GM21786 (cell line): ENCODE data around the gene STK17B.
"Not testable (repeated sequence)": the region's sequence is repeated elsewhere in the genome, so short reads cannot be mapped to it uniquely, and the experiment has no call there.

Experiments
- ATAC-seq: cut with Tn5 transposase; IDR thresholded peaks from one replicate; pipeline ENCODE4 v1.9.1; 2021; ENCODE audit not compliant: unreplicated experiment

STK17B gene

DNA sequence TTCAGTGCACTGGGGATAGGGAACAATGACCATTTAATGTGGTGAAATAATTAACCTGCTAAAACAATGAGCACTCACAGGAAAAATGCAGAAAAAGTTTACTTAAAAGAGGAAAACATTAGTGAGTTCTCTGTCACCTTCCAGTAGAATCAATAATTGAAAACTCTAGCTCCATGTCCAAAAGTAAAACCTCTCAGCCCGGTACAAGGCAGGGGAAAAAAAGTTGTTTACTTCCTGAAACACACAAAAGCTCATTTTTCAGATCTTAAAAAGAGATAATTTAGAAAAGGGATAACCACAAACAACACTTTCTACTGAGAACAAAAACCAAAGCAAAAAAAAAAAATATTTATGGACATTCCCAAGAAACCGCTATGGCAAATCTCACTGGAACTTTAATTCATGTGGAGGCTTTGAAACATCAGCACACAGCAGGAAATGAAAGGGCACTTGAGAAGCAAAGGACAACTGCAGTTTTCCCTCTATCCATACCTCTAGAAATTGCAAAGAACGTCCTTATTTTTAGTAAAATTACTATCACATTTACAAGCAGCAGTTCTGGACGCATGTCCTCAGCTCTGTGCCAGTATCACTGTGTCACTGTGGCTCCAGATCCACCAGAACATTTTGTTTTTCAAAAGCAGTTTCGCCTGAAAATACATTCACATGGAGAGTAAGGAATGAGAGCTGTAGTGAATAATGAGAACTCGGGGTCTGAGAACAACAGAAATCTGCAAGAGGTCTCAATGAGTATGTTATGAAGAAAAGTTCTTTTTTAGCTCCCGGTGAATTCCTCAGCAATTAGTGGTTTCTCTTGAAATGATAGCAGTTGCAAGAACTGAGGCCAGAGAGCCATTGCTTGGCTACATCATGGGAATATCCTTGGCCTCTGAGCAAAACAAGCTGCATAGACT, 58.1 kb downstream of the STK17B start:
- no peak for ATAC-seq

DNA sequence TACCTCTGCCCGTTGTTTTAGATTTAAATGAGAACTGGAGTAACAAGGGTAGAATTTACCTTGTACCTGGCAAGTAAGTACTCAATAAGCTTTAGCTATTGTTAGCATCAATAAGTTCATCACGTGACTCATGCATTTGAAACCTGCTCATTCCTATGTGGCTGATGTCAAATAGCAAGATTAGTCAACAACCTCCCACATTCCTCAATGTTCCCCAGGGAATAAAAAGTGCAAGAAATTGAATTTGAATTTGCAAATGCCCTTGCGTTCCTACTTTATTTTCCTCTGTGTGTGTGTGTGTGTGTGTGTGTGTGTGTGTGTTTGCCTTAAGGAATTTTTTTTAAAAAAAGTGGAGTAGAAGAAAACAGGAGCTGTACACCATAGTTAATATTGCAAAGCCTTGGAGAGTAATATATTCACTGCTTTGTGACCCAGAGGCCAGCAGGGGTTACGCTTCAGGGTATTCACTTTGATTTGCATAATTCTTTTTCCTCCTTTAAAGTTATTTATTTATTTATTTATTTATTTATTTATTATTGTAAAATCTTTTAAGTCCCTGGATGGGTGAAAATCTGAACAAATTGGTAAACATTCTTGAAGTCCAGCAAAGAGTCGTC, 58.9 kb downstream of the STK17B start:
- ATAC-seq: no peak

DNA sequence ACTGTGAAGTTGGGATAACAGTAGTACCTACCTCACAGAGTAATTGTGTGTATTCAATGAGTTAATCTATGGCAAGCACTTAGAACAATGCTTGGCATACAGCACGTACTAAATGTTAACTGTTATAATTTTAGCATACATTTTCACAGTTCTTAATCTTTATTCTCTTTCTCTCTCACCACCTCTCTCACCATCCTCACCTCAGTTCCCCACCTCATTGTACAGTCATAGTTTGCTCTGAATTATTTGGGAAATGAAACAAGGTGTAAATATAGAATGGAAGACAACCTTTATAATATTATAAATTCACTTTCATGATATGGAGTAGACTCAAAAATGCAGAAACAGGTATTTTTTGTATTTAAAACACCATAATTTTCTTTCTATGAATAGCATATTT, 62.8 kb downstream of the STK17B start:
- ATAC-seq: no peak

DNA sequence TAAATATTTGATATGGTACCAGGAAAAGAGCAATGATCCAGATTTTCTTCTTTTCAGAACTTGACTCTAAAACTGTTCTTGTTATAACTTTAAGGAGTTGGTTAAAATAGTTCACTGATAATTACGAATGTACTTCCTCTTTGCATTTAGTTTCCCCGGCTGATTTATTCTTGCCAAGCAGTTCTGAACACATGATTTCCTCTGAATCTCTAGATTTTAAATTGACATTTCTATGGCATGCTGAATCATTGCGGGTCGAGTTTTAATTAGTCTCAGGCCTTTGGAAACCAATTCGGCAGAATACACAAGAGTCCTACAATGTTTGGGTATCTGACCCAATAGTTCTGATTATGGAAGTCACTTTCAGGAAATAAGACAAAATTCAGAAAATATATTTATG, 65.4 kb downstream of the STK17B start:
- no peak for ATAC-seq

DNA sequence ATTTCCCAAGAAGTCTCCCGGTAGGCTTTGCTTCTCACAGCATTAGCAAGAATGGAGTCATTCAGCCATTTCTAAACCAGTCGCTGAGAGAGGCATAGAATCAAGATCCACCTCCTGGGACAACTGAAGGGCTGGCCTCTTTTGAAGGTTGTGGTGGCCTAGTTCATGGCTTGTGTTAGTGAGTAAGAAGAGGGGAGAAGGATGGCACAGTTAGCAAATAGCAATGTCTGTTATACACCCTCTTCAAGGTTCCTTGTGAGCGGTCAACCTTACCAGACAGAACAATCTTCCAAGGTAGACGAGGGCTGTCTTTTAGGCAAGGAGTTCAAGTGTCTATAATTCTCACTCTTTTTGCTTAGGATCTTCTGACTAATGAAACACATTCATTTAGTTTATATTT, 67.3 kb downstream of the STK17B start:
- no peak for ATAC-seq

DNA sequence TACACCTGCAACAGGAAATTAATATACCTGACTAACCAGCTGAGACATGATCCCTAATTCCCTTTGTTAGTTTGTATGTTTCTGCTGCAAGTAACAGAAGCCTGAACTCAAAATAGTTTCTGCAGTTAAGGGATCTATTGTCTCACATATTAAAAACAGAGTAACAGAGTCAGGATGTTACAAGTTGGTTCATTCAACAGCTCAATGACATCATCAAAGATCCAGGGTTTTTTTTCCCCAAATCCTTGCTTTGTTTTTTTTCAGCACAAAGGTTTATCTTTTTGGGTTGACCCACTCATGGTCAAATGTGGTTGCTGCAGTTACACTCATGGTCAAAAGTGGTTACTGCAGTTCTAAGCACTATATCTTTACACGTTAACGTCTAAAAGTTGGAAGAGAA, 67.8 kb downstream of the STK17B start:
- ATAC-seq: no peak

DNA sequence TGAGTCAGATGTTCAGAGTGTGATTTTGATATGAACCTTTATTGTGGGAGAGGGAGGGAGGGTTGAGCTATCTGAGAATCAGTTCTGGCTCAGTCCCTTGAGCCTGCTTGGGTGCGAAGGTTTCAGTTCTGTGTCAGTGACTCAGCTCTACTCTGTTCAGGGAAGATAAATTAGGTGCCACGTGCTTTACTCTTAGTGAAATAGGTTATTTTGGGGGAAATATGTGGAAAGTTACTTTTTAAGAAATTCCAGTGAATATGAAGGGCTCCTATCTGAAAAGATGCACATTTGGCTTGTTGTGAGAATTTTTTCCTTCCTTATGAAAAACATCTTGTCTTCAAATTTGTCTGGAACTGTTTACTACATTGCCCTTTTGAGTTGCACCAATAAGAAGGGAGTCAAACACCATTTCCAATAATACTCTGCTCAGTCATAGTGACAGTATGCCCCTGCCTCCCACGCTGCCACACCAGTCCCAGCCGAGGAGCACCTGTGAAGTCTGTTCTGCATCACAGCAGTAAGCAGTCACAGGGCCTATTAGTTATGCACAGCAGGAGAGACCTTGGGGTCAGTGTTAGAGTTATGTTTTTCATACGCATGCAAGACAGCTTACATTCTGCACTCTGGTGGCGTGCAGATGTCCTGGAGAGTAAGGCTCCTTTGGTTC, 69.9 kb downstream of the STK17B start:
- peak; percentile 90 for ATAC-seq

DNA sequence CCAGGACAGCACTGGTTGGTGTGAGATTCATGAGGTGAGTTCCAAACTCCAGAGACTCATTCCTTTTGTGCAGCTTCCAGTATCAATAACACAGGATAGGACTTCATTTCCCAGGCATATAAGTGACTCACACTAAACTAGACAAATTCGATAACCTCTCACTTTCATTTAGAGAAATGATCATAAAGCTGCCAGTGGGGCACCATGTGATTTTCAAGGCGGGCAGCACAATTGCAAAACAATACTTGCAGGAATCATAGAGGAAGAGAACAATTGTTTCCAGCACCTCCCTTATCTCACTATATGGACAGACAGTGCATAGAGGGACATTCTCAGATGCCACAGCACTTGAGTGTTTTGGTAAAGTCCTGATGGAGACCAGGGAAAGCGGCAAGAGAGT, 71.5 kb downstream of the STK17B start:
- no peak for ATAC-seq

DNA sequence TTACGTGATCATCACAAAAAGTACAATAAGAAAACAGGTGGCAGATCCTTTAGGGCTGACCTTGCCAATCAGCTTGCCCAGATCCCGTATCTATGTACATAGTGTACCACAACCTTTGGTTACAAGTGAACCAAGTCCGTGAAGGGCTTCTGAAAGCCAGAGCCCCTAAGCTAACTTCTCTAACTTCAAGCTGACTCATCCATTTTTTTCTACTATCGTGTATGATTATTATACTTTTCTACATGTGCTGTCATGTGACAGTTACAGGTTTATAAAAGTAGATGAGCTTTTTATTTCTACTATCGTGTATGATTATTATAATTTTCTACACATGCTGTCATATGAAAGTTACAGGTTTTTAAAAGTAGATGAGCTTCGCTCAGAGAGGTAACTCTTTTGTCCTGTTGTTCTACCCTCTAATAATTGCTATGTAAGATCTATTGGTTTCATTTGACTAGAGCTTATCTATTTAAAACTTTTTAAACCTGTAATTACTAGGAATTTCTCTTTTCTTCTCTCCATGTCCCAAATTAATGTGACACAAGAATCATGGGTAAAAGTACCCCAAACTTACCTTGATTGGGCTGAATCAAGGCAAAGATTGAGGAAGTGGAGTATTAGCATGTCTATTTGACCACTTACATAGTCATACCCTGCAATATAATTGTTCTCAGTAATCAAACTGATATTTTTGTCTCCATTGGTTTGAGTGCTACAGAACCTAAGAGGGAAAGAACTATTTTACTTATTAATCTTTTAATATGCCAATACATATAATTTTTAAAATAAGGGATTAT, 73.3 kb downstream of the STK17B start:
- ATAC-seq: no peak

DNA sequence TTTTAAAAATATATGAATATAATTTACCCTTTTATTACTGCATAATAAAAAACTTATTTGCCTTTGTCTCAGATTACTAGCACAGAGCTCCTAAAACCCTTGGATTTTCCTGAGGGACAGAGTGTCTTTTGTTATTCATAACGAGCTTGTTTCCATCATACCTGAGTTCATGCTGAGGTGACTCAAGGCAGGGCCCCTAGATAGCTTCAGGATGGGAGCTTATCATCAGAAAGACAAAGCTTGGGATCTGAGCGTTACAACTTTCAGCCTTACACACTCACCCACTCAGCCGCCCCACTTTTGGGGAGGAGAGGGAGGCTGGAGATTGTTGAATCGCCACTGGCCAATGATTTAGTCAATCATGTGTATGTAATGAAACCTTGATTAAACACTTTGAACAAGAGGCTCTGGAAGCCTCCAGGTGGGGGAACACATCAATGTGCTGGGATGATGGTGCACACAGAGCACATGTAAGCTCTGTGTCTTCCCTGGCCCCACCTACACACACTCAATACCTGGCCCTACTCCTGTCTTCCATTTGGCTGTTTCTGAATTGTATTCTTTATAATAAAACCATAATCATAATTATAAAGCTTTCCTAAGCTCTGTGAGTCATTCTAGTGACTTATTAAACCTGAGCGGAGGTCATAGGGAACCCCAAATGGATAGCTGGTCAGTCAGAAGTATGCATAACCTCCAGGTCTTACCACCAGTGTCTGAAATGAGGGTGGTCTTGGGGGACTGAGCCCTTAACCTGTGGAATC, 74.2 kb downstream of the STK17B start:
- no peak for ATAC-seq

DNA sequence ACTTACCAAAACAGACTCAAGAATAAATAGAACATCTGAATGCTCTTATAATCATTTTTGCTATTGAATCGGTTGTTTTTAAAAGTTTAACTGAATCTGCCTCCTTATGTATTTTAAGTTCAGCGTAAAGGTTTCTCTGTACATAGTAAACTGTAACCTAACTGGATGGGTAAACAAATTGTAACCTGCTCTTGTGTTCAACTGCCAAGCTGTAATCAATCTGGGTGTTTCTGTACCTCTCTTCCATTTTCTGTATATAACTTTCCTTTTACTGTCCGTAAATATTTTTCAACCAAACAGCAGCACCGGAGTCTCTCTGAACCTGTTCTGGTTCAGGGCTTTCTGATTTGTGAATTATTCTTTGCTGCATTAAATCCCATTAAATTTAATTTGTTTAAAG, 75.1 kb downstream of the STK17B start:
- ATAC-seq: no peak

DNA sequence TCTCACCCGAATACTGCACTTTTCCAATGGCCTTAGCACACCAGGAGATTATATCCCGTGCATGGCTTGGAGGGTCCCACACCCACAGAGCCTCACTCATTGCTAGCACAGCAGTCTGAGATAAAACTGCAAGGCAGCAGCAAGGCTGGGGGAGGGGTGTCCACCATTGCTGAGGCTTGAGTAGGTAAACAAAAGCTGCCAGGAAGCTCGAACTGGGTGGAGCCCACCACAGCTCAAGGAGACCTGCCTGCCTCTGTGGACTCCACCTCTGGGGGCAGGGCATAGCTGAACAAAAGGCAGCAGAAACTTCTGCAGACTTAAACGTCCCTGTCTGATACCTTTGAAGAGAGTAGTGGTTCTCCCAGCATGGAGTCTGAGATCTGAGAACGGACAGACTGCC, 81.9 kb downstream of the STK17B start:
- ATAC-seq: not testable (repeated sequence)

DNA sequence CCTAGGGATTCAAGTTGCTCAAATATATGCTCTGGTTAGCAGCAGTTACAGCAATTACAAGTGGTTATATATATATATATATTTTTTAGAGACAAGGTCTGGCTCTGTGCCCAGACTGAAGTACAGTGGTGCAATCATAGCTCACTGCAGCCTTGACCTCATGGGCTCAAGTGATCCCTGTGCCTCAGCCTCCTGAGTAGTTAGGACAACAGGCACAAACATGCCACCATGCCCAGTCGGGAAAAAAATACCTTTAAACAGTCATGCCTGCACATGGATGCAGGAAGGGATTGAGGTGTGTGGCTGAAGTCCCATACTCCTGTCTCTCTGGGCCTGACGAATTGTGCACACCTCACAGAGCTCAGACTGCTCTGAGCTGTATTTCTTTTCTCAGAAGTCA, 83.2 kb downstream of the STK17B start:
- ATAC-seq: no peak

DNA sequence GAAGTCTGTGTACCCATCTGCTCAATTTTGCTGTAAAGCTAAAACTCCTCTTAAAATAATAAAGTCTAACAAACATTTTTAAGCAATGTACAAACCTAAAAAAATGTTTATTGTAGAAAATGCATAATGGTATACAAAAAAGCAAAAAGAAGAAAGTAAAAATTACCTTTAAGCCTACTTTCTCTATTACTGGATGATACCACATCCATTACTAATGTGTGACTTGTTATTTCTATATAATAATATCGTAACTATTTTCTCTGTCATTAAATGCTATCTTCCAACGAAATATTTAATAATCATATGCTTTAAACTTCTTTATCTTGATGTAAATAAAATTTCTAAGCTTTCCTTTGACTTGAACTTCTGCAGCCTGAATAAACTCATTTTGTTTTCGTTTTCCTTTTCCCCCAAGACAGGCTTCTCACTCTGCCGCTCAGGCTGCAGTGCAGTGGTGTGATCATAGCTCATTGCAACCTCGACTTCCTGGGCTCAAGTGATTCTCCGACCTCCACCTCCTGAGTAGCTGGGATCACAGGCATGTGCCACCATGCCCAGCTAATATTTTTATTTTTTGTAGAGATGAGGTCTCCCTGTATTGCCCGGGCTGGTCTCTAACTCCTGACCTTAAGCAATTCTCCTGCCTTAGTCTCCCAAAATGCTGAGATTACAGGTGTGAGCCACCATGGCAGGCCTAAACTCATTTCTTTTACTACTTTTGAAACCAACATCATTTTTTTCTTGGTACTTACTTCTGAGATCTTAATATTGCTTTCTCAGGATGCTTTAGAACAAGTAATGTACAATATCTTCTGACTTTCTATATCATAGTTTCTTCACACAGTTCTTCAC, 84.6 kb downstream of the STK17B start:
- peak; percentile 76 for ATAC-seq

DNA sequence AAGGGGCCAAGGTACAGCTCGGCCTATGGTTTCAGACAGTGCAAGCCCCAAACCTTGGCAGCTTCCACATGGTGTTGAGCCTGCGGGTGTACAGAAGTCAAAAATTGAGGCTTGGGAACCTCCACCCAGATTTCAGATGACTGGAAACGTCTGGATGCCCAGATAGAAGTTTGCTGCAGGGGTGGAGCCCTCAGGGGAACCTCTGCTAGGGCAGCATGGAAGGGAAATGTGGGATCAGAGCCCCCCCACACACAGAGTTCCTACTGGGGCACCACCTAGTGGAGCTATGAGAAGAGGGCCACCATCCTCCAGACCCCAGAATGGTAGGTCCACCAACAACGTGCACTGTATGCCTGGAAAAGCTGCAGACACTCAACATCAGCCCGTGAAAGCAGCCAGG, 87.8 kb downstream of the STK17B start:
- ATAC-seq: no peak
